ENCODE results near the gene OR6K6.

The OR6K6 gene

DNA sequence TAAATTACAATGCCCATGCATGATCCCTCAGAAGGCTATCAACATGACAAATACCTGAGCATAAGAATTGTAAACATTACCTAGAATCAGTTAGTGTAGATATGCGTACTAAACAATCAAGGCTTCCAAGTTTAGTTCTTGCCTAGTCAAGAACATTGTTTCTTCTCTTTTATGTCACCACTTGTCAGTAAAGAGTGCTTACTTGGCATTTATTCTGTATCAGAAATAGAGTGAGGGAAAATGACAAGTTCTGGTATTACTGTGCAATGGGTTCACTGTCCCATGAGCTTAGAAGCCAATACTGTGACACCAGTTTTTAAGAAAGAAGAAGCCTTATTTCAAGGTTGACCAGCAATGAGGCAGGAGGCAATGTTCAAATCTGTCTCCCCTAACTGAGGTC, 49.2 kb downstream of the OR6K6 start:
- DNase-seq, result no peak

All from inflammatory macrophage treated with lipopolysaccharide for 4 hours (primary cell).